ENCODE results near the gene NOTCH1.
"Not testable (repeated sequence)": the region's sequence is repeated elsewhere in the genome, so short reads cannot be mapped to it uniquely, and the experiment has no call there.

DNA sequence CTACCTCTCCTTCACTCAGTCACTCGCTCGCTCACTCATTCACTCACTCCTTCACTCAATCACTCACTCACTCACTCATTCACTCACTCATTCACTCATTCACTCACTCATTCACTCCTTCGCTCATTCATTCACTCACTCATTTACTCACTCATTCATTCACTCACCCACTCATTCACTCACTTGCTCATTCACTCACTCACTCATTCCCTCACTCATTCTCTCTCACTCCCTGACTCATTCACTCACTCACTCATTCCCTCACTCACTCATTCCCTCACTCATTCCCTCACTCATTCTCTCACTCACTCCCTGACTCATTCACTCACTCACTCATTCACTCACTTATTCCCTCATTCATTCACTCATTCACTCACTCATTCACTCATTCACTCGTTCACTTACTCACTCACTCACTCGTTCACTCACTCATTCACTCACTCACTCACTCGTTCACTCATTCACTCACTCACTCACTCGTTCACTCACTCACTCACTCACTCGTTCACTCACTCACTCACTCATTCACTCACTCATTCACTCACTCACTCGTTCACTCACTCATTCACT lies 33.9 kb upstream of the NOTCH1 start:
- TF ChIP-seq POLR2AphosphoS5, EP300 (IDR thresholded peaks at IDR 0.05): not testable (repeated sequence)
- TF ChIP-seq, protein P1, sequence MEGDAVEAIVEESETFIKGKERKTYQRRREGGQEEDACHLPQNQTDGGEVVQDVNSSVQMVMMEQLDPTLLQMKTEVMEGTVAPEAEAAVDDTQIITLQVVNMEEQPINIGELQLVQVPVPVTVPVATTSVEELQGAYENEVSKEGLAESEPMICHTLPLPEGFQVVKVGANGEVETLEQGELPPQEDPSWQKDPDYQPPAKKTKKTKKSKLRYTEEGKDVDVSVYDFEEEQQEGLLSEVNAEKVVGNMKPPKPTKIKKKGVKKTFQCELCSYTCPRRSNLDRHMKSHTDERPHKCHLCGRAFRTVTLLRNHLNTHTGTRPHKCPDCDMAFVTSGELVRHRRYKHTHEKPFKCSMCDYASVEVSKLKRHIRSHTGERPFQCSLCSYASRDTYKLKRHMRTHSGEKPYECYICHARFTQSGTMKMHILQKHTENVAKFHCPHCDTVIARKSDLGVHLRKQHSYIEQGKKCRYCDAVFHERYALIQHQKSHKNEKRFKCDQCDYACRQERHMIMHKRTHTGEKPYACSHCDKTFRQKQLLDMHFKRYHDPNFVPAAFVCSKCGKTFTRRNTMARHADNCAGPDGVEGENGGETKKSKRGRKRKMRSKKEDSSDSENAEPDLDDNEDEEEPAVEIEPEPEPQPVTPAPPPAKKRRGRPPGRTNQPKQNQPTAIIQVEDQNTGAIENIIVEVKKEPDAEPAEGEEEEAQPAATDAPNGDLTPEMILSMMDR (IDR thresholded peaks at IDR 0.05), result not testable (repeated sequence)
